KMS-11 (cell line): ENCODE data around the gene POU6F2.

Experiments used
- H2AFZ ChIP-seq: fragments of 200-600 bp; sonication (generic); 2 replicates; pipeline ENCODE4 v1.6.1; 2016; ENCODE audit warnings: antibody characterized with exemption, mixed run types, low read depth
- H3K27ac ChIP-seq: fragments of 200-600 bp; sonication (generic); 2 replicates; pipeline ENCODE4 v1.6.1; 2016; ENCODE audit warnings: mild to moderate bottlenecking, mixed run types
- H3K27me3 ChIP-seq: fragments of 200-600 bp; sonication (generic); 2 replicates; pipeline ENCODE4 v1.6.1; 2017; ENCODE audit warnings: mild to moderate bottlenecking, low read depth, mixed run types, moderate library complexity; ENCODE audit not compliant: insufficient read depth
- H3K36me3 ChIP-seq: fragments of 200-600 bp; sonication (generic); 2 replicates; pipeline ENCODE4 v1.6.1; 2017; ENCODE audit warnings: mild to moderate bottlenecking, mixed run types; ENCODE audit not compliant: insufficient read depth
- H3K4me1 ChIP-seq: fragments of 200-600 bp; sonication (generic); 2 replicates; pipeline ENCODE4 v1.6.1; 2016; ENCODE audit warnings: mild to moderate bottlenecking, low read depth, mixed run types; ENCODE audit not compliant: poor library complexity, severe bottlenecking
- H3K4me2 ChIP-seq: fragments of 200-600 bp; sonication (generic); 2 replicates; pipeline ENCODE4 v1.7.0; 2016; ENCODE audit warnings: mild to moderate bottlenecking, mixed run types
- H3K4me3 ChIP-seq: fragments of 200-600 bp; sonication (generic); IDR thresholded peaks from 2 replicates; pipeline ENCODE4 v1.6.1; 2017; ENCODE audit warnings: low read depth, low read length, mixed read lengths; ENCODE audit not compliant: insufficient read depth
- H3K79me2 ChIP-seq: fragments of 200-600 bp; sonication (generic); 2 replicates; pipeline ENCODE4 v1.6.1; 2016; ENCODE audit warnings: low read depth, mixed run types; ENCODE audit not compliant: insufficient read depth
- H3K9ac ChIP-seq: fragments of 200-600 bp; sonication (generic); 2 replicates; pipeline ENCODE4 v1.6.1; 2016; ENCODE audit warnings: mild to moderate bottlenecking, mixed run types
- H4K20me1 ChIP-seq: fragments of 200-600 bp; sonication (generic); 2 replicates; pipeline ENCODE4 v1.6.1; 2016; ENCODE audit warnings: mild to moderate bottlenecking, mixed run types; ENCODE audit not compliant: insufficient read depth
- TF ChIP-seq, protein P1 (sequence below): fragments of 200-600 bp; sonication (generic); conservative IDR thresholded peaks from 2 replicates; pipeline ENCODE4 v1.6.1; 2017; ENCODE audit warnings: low read depth, mild to moderate bottlenecking, antibody characterized with exemption, low read length, moderate library complexity, mixed read lengths

The POU6F2 gene

DNA sequence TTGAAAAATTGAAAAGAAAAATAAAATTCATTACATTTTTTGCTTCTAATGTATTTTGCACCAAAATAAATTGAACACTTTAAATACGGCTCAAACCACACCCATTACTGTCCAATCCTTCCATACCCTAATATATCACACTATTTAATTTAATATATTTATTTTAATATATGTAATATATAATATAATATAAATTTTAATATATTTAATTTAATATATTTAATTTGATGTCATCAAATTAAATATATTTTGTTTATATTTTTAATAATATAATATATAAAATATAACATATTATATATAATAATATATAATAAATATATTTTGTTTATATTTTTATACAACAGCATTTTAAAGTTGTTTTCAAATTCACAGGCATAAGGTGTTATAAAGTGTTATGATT, 15.7 kb upstream of the POU6F2 start:
- Histone ChIP-seq H3K4me1 (no peaks in the 10 kb centered on the region), H3K4me3 (no peak overlapping the region), H3K36me3 (no peaks in the 10 kb centered on the region), H2AFZ (no peak overlapping the region), H3K79me2 (no peaks in the 10 kb centered on the region), H3K4me2 (no peak overlapping the region), H3K27ac (no peak overlapping the region), H4K20me1 (no peaks in the 10 kb centered on the region), H3K27me3 (no peaks in the 10 kb centered on the region), H3K9ac (no peak overlapping the region)
- TF ChIP-seq, protein P1, sequence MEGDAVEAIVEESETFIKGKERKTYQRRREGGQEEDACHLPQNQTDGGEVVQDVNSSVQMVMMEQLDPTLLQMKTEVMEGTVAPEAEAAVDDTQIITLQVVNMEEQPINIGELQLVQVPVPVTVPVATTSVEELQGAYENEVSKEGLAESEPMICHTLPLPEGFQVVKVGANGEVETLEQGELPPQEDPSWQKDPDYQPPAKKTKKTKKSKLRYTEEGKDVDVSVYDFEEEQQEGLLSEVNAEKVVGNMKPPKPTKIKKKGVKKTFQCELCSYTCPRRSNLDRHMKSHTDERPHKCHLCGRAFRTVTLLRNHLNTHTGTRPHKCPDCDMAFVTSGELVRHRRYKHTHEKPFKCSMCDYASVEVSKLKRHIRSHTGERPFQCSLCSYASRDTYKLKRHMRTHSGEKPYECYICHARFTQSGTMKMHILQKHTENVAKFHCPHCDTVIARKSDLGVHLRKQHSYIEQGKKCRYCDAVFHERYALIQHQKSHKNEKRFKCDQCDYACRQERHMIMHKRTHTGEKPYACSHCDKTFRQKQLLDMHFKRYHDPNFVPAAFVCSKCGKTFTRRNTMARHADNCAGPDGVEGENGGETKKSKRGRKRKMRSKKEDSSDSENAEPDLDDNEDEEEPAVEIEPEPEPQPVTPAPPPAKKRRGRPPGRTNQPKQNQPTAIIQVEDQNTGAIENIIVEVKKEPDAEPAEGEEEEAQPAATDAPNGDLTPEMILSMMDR, result no peak

DNA sequence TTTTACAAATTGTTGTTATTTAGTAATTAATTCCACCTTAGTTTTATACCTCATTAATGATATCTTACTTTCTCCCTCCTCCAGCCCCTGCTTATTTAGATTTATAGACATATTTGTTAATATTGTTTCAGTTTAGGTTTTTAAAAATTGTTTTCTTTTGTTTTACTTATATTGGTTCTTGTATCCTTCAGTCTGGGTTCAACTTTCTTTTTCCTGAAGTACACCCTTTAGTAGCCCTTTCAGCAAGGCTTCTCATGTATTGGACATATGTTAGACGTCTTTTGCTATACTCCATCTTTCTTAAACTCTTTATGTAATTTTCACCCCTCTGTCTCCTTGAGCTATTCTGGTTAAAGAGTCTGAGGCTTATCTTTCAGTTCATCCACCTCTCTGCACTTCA, 12.8 kb upstream of the POU6F2 start:
- Histone ChIP-seq H3K4me1 (no peaks in the 10 kb centered on the region), H4K20me1 (no peaks in the 10 kb centered on the region), H3K4me3 (no peak overlapping the region), H3K79me2 (no peaks in the 10 kb centered on the region), H3K27me3 (no peaks in the 10 kb centered on the region), H3K4me2 (no peak overlapping the region), H3K36me3 (no peaks in the 10 kb centered on the region), H2AFZ (no peak overlapping the region), H3K27ac (no peak overlapping the region), H3K9ac (no peak overlapping the region)
- TF ChIP-seq, protein P1, result no peak

DNA sequence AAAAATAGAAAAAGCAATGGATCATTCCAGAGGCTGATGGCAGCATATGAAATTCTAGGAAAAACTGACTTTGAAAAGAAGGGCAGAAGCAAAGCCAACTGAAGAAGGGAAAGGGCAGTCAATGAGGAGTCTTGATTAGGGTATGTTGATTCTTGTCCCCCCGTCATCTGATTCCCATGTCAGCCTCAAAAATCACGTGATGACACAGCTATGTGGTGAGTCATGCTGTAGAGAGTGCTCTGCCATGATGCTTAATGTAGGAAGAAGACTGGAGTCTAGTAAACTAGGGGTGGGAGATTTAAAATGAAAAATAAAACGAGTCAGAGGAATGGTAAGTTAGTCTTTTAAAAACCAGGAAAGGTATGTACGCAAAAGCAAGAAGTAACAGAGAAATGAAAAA, 3.9 kb upstream of the POU6F2 start:
- H3K27ac ChIP-seq, result no peak overlapping the region
- no peak overlapping the region for H3K4me3 ChIP-seq
- H2AFZ ChIP-seq, result no peak overlapping the region
- no peak overlapping the region for H3K9ac ChIP-seq
- no peak overlapping the region for H3K4me2 ChIP-seq
- H3K4me1 ChIP-seq, result no peaks in the 10 kb centered on the region
- TF ChIP-seq, protein P1, result no peak
- H3K36me3 ChIP-seq, result no peaks in the 10 kb centered on the region
- H4K20me1 ChIP-seq, result no peaks in the 10 kb centered on the region
- no peaks in the 10 kb centered on the region for H3K27me3 ChIP-seq
- H3K79me2 ChIP-seq, result no peaks in the 10 kb centered on the region

DNA sequence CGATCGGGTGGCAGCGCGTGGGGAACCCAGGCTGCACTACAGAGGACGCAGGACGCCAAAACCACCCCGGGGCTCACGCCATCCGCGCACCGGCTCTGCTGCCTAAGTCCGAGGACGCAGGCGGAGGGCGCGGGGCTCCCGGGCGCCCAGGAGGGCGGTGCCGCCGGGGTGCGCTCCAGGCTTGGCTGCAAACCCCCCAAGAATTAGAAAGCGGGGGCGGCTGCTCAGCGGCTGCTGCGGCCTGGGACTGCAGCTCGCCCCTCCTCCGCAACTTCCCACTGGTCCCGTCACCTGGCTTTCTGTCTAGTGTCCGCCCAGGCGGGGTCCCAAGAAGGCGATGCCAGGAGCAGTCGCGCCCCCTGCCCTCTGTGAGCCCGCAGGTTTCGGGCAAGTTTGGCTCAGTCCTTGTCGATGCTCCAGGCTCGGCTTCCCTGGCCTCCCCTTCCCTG, 1.7 kb upstream of the POU6F2 start:
- Histone ChIP-seq H3K79me2 (no peaks in the 10 kb centered on the region), H3K4me3 (no peak overlapping the region), H3K27me3 (no peaks in the 10 kb centered on the region), H3K9ac (no peak overlapping the region), H2AFZ (no peak overlapping the region), H4K20me1 (no peaks in the 10 kb centered on the region), H3K4me2 (no peak overlapping the region), H3K4me1 (no peaks in the 10 kb centered on the region), H3K27ac (no peak overlapping the region), H3K36me3 (no peaks in the 10 kb centered on the region)
- TF ChIP-seq, protein P1, result no peak
